ENCODE measurements around the gene AFTPH.

- TF ChIP-seq CTCF (IDR thresholded peaks at IDR 0.05; ENCODE audit: insufficient read depth, low read length, poor library complexity, severe bottlenecking) (no peak), EZH2phosphoT487 (conservative IDR thresholded peaks at IDR 0.05; ENCODE audit: low read length) (no peak)
Observed at GRCh38 chr2:64593035-64593655, 69.0 kb downstream of the AFTPH start.
